GM18505 (cell line): ENCODE results near the gene TTLL10.

Source experiments
- ATAC-seq: cut with Tn5 transposase; IDR thresholded peaks from one replicate; pipeline ENCODE4 v1.9.1; 2021; ENCODE audit not compliant: unreplicated experiment
- POLR2A ChIP-seq: IDR thresholded peaks from 4 replicates; pipeline ENCODE4 v1.6.1; 2011; ENCODE audit warnings: borderline replicate concordance; ENCODE audit not compliant: insufficient read depth, insufficient read length; ENCODE audit errors: extremely low read depth

TTLL10 gene

GRCh38 chr1:1238702-1239178, 65.1 kb downstream of the TTLL10 start:
- no peak for TF ChIP-seq POLR2A
- ATAC-seq = no peak

GRCh38 chr1:1239227-1239613, 65.5 kb downstream of the TTLL10 start:
- ATAC-seq = no peak
- TF ChIP-seq POLR2A = no peak

- ATAC-seq = no peak
Measured at GRCh38 chr1:1239614-1240347, 66.1 kb downstream of the TTLL10 start.

GRCh38 chr1:1240348-1240732, 66.7 kb downstream of the TTLL10 start:
- TF ChIP-seq POLR2A = no peak
- ATAC-seq = no peak

More at GRCh38 chr1:1239614-1240347, 66.1 kb downstream of the TTLL10 start:
- TF ChIP-seq POLR2A = no peak

- no peak for ATAC-seq
- no peak for TF ChIP-seq POLR2A
Measured at GRCh38 chr1:1240822-1241587, 67.3 kb downstream of the TTLL10 start.

GRCh38 chr1:1241588-1242219, 68.0 kb downstream of the TTLL10 start:
- TF ChIP-seq POLR2A = no peak
- ATAC-seq = no peak

- TF ChIP-seq POLR2A = no peak
- no peak for ATAC-seq
Measured at GRCh38 chr1:1242461-1243265, 69.0 kb downstream of the TTLL10 start.

GRCh38 chr1:1243266-1243660, 69.6 kb downstream of the TTLL10 start:
- ATAC-seq = no peak
- no peak for TF ChIP-seq POLR2A

- no peak for ATAC-seq
- no peak for TF ChIP-seq POLR2A
Measured at GRCh38 chr1:1243807-1244191, 70.1 kb downstream of the TTLL10 start.

- TF ChIP-seq POLR2A = no peak
- no peak for ATAC-seq
Measured at GRCh38 chr1:1244192-1244811, 70.6 kb downstream of the TTLL10 start.

- ATAC-seq = no peak
- TF ChIP-seq POLR2A = no peak
Measured at GRCh38 chr1:1245178-1245816, 71.6 kb downstream of the TTLL10 start.
